Loucy (cell line): ENCODE measurements around the gene SHROOM2.

Experiments used
- H2AFZ ChIP-seq: fragments of 200-600 bp; sonication (generic); 2 replicates; pipeline ENCODE4 v1.6.0; 2016; ENCODE audit warnings: antibody characterized with exemption, mild to moderate bottlenecking, low read length, moderate library complexity
- H3F3A ChIP-seq: fragments of 200-600 bp; 2 replicates; pipeline ENCODE4 v1.6.0; 2016; ENCODE audit warnings: antibody characterized with exemption, low read depth, mild to moderate bottlenecking
- H3K27me3 ChIP-seq: fragments of 200-600 bp; sonication (generic); 2 replicates; pipeline ENCODE4 v1.6.1; 2014; ENCODE audit warnings: low read length, mild to moderate bottlenecking; ENCODE audit not compliant: insufficient read depth, poor library complexity, severe bottlenecking
- H3K36me3 ChIP-seq: fragments of 200-600 bp; sonication (generic); 2 replicates; pipeline ENCODE4 v1.6.1; 2016; ENCODE audit warnings: low read length; ENCODE audit not compliant: insufficient read depth
- H3K4me1 ChIP-seq: fragments of 200-600 bp; sonication (generic); 2 replicates; pipeline ENCODE4 v1.5.1; 2014; ENCODE audit warnings: low read length, mild to moderate bottlenecking; ENCODE audit not compliant: insufficient read depth, poor library complexity, severe bottlenecking
- H3K4me2 ChIP-seq: fragments of 200-600 bp; sonication (generic); 2 replicates; pipeline ENCODE4 v1.6.0; 2014; ENCODE audit warnings: antibody characterized with exemption, low read length, low read depth, mild to moderate bottlenecking; ENCODE audit not compliant: poor library complexity, severe bottlenecking
- H3K4me3 ChIP-seq: fragments of 200-600 bp; sonication (generic); 2 replicates; pipeline ENCODE4 v1.5.1; 2014; ENCODE audit warnings: low read length, mild to moderate bottlenecking, mixed read lengths; ENCODE audit not compliant: poor library complexity, severe bottlenecking
- H3K79me2 ChIP-seq: fragments of 200-600 bp; sonication (generic); 2 replicates; pipeline ENCODE4 v1.6.1; 2014; ENCODE audit warnings: low read length; ENCODE audit not compliant: insufficient read depth
- H3K9ac ChIP-seq: fragments of 200-600 bp; sonication (generic); 2 replicates; pipeline ENCODE4 v1.6.0; 2014; ENCODE audit warnings: mild to moderate bottlenecking, low read depth, low read length, moderate library complexity; ENCODE audit not compliant: poor library complexity, severe bottlenecking
- H3K9me2 ChIP-seq: fragments of 200-600 bp; sonication (generic); replicated peaks from 2 replicates; pipeline ENCODE4 v1.6.1; 2016; ENCODE audit warnings: low read depth, low read length, mixed read lengths
- H3K9me3 ChIP-seq: fragments of 200-600 bp; sonication (generic); 2 replicates; pipeline ENCODE4 v1.6.1; 2014; ENCODE audit warnings: mild to moderate bottlenecking, antibody characterized with exemption, low read length, low read depth; ENCODE audit not compliant: insufficient read depth
- H4K20me1 ChIP-seq: fragments of 200-600 bp; sonication (generic); 2 replicates; pipeline ENCODE4 v1.6.0; 2014; ENCODE audit warnings: antibody characterized with exemption, low read length, mild to moderate bottlenecking; ENCODE audit not compliant: insufficient read depth, poor library complexity, severe bottlenecking
- EZH2phosphoT487 ChIP-seq: fragments of 200-600 bp; IDR thresholded peaks from 2 replicates; pipeline ENCODE4 v1.6.1; 2018; ENCODE audit warnings: antibody characterized with exemption, mild to moderate bottlenecking, moderate library complexity, borderline replicate concordance
- TF ChIP-seq, protein P1 (sequence below): fragments of 200-600 bp; sonication (generic); conservative IDR thresholded peaks from 2 replicates; pipeline ENCODE4 v1.5.1; 2014; ENCODE audit warnings: mild to moderate bottlenecking, antibody characterized with exemption, low read length

Gene SHROOM2

DNA sequence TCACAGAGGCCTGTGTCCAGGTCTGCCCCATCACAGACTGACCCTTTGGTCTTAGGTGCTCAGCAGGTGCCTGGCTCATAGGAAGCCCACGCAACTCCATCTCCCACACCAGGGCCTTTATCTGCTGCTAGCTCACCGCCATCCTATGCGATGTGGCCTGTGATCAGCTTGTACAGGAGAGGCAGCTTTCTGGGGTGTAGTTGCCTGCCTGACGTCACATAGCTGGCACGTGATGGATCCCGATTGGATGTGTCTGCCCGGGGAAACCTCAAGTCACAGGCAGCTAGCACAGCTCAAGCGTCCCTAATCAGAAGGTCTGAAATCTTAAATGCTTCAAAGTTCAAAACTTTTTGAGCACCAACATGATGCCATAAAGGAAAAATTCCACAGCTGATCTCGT is 139.8 kb downstream of the SHROOM2 start:
- TF ChIP-seq, protein P1, sequence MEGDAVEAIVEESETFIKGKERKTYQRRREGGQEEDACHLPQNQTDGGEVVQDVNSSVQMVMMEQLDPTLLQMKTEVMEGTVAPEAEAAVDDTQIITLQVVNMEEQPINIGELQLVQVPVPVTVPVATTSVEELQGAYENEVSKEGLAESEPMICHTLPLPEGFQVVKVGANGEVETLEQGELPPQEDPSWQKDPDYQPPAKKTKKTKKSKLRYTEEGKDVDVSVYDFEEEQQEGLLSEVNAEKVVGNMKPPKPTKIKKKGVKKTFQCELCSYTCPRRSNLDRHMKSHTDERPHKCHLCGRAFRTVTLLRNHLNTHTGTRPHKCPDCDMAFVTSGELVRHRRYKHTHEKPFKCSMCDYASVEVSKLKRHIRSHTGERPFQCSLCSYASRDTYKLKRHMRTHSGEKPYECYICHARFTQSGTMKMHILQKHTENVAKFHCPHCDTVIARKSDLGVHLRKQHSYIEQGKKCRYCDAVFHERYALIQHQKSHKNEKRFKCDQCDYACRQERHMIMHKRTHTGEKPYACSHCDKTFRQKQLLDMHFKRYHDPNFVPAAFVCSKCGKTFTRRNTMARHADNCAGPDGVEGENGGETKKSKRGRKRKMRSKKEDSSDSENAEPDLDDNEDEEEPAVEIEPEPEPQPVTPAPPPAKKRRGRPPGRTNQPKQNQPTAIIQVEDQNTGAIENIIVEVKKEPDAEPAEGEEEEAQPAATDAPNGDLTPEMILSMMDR: no peak
- TF ChIP-seq EZH2phosphoT487: no peak
- H3F3A ChIP-seq: no peaks in the 10 kb centered on the region

DNA sequence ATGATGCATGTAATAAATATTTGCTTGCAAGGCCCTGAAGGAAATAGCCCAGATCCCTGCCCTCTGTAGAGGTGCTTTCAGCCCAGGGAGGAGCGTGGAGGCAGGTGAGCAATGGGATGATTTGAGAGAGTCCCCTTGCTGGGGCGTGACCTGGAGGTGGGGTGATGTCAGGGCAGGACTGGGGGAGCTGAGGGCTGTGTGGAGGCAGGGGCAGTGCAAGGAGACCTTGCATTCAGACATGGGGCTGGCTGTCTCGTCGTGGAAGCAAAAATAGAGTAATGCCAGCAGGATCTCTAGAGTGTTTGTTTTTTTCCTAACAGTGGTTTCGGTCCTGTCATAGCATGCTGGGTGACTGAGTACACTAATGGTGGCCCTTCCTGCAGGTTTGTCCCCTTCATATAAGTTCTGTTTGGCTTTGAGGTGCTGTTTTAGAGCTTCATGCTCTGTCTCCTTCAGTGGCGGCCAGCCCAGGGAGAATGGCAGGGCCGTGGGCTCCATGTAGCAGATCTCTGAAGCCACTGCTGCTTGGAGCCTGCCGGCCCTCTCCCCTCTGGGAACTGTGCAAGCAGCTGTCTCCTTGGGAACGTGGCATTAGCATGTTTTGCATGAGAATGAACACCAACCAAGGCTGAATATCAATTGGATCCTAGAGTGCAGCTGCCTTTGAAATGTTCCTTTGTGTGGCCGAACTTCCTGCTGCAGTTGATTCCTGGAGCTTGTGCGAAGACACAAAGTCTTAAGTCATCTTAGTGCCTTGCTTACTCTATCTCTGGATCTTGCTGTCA is 141.7 kb downstream of the SHROOM2 start:
- H3K27me3 ChIP-seq: no peaks in the 10 kb centered on the region
- H3F3A ChIP-seq: no peaks in the 10 kb centered on the region
- no peaks in the 10 kb centered on the region for H3K9me3 ChIP-seq
- no peaks in the 10 kb centered on the region for H3K79me2 ChIP-seq
- H3K4me1 ChIP-seq: no peaks in the 10 kb centered on the region
- H4K20me1 ChIP-seq: no peaks in the 10 kb centered on the region
- H3K4me3 ChIP-seq: no peak overlapping the region
- no peaks in the 10 kb centered on the region for H3K36me3 ChIP-seq
- no peak overlapping the region for H3K9ac ChIP-seq
- no peaks in the 10 kb centered on the region for H3K9me2 ChIP-seq
- H2AFZ ChIP-seq: no peak overlapping the region
- no peak overlapping the region for H3K4me2 ChIP-seq
- TF ChIP-seq, protein P1: no peak
- TF ChIP-seq EZH2phosphoT487: no peak

More for the DNA sequence above, 139.8 kb downstream of the SHROOM2 start:
- Histone ChIP-seq H3K4me2 (no peak overlapping the region), H3K9me2 (no peaks in the 10 kb centered on the region), H3K79me2 (no peaks in the 10 kb centered on the region), H3K9ac (no peak overlapping the region), H3K4me1 (no peaks in the 10 kb centered on the region), H4K20me1 (no peaks in the 10 kb centered on the region), H2AFZ (no peak overlapping the region), H3K27me3 (no peaks in the 10 kb centered on the region), H3K36me3 (no peaks in the 10 kb centered on the region), H3K4me3 (no peak overlapping the region), H3K9me3 (no peaks in the 10 kb centered on the region)

DNA sequence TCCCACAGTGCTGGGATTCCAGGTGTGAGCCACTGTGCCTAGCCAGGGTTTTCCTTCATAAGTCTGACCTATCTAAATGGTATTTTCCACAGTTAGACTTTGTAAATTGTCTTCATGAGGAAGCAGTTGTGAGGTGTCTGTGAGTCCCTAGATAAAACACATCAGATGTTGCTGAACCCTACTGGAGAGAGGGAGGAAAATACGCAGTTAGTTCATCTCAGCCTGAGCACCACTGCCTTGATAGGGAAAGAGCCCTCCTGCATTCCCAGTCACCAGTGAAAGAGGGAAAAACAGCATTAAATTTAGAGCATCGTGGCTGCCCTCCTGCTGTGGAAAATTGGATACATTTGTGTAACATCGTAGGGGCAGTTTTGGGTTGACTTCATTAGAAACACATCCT is 149.2 kb downstream of the SHROOM2 start:
- H3K79me2 ChIP-seq: no peaks in the 10 kb centered on the region
- no peak overlapping the region for H3K9ac ChIP-seq
- H3K4me2 ChIP-seq: no peak overlapping the region
- no peaks in the 10 kb centered on the region for H3K4me1 ChIP-seq
- no peak overlapping the region for H3K4me3 ChIP-seq
- H4K20me1 ChIP-seq: no peaks in the 10 kb centered on the region
- H2AFZ ChIP-seq: no peak overlapping the region
- TF ChIP-seq, protein P1: no peak
- TF ChIP-seq EZH2phosphoT487: no peak
- H3K9me3 ChIP-seq: no peaks in the 10 kb centered on the region
- H3K9me2 ChIP-seq: no peaks in the 10 kb centered on the region
- no peaks in the 10 kb centered on the region for H3K27me3 ChIP-seq
- H3K36me3 ChIP-seq: no peaks in the 10 kb centered on the region
- no peaks in the 10 kb centered on the region for H3F3A ChIP-seq
